ENCODE results near the gene FAM50A. TPM values are rescaled to one million over a fixed set of nuclear protein-coding genes. Genes with fewer than 3 reads are reported as not detected.
A peak's percentile ranks its signal among the peaks of the same experiment; 100 is the strongest.

FAM50A gene
- polyA plus RNA-seq, 3 donors from 2014 or later = 45.2 to 63.3 (median 53.3) TPM

DNA sequence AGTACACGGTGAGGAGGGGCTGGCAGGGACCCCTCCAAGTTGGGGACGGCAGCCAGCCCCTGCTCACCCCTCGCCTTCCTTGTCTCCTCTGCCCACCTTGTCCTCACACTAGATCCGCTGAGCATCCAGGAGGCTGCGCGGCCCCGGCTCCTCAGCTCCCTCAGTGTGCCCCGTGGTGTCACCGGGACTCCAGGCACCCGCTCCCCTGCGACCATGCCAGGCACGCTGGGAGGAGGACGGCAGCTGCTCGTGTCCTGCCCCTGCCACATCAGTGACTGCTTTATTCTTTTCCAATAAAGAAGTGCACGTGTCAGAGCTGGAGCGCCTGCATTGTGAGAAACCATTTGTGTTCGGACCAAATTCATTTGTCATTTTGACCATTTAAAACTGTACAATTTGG lies 6.4 kb downstream of the FAM50A start:
- Mint-ChIP-seq H3K27me3 (ENCODE audit: low read depth in 3 of 3) (peaks cover 0 to 3% (median 1%) of the 10 kb centered on the region in 3 donors), H3K4me1 (no peaks in the 10 kb centered on the region), H3K4me3 (no peak overlapping the region), H3K27ac (no peak overlapping the region), H3K36me3 (no peaks in the 10 kb centered on the region), H3K9me3 (no peaks in the 10 kb centered on the region)
- DNase-seq = no peak

- Mint-ChIP-seq H3K27ac (peak overlapping the region in 1 of 6 donors; percentile 44), H3K4me3 (no peak overlapping the region), H3K27me3 (ENCODE audit: low read depth in 3 of 3) (peaks cover 1 to 5% (median 4%) of the 10 kb centered on the region in 3 donors), H3K36me3 (no peaks in the 10 kb centered on the region), H3K9me3 (no peaks in the 10 kb centered on the region), H3K4me1 (peaks cover 3 to 6% of the 10 kb centered on the region in 2 donors)
- no peak for DNase-seq
Measured at GRCh38 chrX:154452823-154453222, 8.9 kb downstream of the FAM50A start.

DNA sequence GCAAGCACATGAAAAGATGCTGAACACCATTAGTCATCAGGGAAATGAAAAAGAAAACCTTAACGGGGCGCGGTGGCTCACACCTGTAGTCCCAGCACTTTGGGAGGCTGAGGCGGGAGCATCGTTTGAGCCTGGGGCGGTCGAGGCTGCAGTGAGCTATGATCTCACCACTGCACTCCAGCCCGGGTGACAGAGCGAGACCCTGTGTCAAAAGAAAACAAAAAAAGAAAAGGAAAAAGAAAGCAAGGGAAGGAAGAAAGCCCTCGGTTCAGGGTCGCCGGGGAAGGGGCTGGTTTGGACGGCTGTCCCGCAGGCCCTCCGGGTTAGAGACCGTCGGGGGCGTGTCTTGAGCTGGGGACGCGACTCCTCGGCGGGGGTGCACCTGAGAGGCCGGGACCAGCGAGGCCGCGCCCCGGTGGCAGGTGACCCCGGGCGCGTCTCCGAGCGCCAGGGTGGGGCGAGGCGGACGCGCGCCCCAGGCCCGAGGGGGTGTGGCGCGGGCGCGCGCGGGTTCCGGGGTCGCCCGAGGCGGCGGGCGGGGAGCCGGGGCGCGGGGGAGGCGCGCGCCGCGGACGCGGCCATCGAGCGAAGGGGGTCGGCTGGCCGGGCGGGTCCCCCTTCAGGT lies 13.7 kb downstream of the FAM50A start:
- peak; percentile 61 to 73 (median 72) for DNase-seq
- Mint-ChIP-seq H3K27me3 (ENCODE audit: low read depth in 3 of 3) (peaks cover 2 to 5% (median 4%) of the 10 kb centered on the region in 3 donors), H3K27ac (peak overlapping the region; percentile 85 to 95 (median 92)), H3K9me3 (no peaks in the 10 kb centered on the region), H3K36me3 (no peaks in the 10 kb centered on the region), H3K4me1 (peaks cover 6 to 11% of the 10 kb centered on the region in 2 donors), H3K4me3 (peak overlapping the region; percentile 85 to 93 (median 91))

- H3K4me3 Mint-ChIP-seq = peak within 1 kb of the TSS; percentile 85 to 93 (median 91)
- no peaks in the 10 kb centered on the region for H3K36me3 Mint-ChIP-seq
- no peaks in the 10 kb centered on the region for H3K9me3 Mint-ChIP-seq
- peak within 1 kb of the TSS; percentile 85 to 95 (median 92) for H3K27ac Mint-ChIP-seq
- H3K27me3 Mint-ChIP-seq (ENCODE audit: low read depth in 3 of 3) = peaks cover 2 to 5% (median 4%) of the 10 kb centered on the region in 3 donors
- peak; percentile 69 to 77 (median 75) for DNase-seq
- peaks cover 6 to 11% of the 10 kb centered on the region in 2 donors for H3K4me1 Mint-ChIP-seq
Measured at GRCh38 chrX:154458116-154458953, 14.4 kb downstream of the FAM50A start, which contains the start of gene PLXNA3. PLXNA3 (plus strand) TSS chrX:154458281; CDS start chrX:154460184, 1,903 bp downstream.

DNA sequence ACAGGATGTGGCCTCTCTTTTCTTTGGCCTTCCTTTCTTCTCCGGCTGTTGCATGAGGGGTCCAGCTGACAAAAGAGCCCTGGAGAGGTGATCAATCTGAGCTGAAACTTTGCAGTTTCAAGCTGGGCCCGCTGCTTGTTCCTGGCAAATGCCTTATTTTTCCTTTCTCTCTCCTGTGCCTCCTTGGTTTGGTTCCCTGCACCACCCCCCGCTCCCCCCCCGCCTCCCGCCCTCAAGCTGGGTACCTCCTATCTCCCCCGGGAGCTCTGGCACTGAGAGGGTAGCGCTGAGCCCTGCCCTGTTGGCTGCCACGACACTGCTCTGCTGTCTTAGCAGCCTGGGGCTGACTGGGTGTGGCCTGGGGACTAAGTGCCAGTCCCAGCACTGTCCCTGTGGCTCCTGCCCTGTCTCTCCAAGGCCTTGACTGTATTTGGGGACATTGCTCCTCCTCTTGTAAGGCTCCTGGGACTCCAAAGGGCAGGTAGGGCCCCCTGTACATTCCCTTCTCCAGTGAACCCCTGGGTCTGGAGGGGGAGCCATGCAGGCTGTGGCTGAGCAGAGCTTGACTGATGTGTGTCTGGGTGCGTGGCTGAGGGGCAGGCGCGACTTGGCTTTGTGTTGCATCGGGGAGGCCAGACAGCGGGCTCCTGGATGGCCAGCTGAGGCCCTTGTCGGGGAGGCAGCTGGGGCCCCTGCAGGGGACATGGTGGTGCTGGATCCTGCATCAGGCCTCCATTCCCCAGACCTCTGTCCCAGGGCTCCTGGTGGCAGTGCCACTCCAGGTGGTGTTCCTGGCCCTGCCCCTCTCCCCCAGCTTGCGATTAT lies 15.2 kb downstream of the FAM50A start:
- peak overlapping the region in 5 of 6 donors; percentile 34 to 71 (median 67) for H3K27ac Mint-ChIP-seq
- no peaks in the 10 kb centered on the region for H3K9me3 Mint-ChIP-seq
- peaks cover 6 to 11% of the 10 kb centered on the region in 2 donors for H3K4me1 Mint-ChIP-seq
- H3K36me3 Mint-ChIP-seq = no peaks in the 10 kb centered on the region
- peaks cover 2 to 5% (median 4%) of the 10 kb centered on the region in 3 donors for H3K27me3 Mint-ChIP-seq (ENCODE audit: low read depth in 3 of 3)
- DNase-seq = peak in 1 of 3 donors; percentile 19
- peak overlapping the region; percentile 65 to 79 (median 75) for H3K4me3 Mint-ChIP-seq

DNA sequence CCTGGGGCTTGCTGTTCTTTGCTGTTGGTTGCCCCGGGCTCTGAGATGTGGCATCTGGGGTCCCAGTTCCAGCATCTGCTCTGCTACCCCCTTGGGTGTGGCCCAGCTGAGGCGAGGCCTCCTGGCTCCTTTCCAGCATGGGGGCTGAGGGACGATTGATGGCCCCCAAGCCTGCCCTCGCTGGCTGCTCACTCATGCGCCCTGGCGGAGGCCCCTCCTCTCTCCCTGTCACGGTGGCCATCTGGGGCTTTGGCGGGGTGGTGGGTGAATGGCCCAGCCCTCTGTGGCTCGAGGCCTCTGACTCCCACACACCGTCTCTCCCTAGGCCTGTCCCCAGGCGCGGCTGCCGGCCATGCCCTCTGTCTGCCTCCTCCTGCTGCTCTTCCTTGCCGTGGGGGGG lies 15.9 kb downstream of the FAM50A start:
- H3K36me3 Mint-ChIP-seq = no peaks in the 10 kb centered on the region
- peak overlapping the region in 2 of 5 donors; percentile 14 to 42 for H3K4me3 Mint-ChIP-seq
- H3K9me3 Mint-ChIP-seq = no peaks in the 10 kb centered on the region
- DNase-seq = no peak
- no peak overlapping the region for H3K27ac Mint-ChIP-seq
- H3K4me1 Mint-ChIP-seq = peaks cover 6 to 11% of the 10 kb centered on the region in 2 donors
- peaks cover 2 to 7% (median 4%) of the 10 kb centered on the region in 3 donors for H3K27me3 Mint-ChIP-seq (ENCODE audit: low read depth in 3 of 3)

DNA sequence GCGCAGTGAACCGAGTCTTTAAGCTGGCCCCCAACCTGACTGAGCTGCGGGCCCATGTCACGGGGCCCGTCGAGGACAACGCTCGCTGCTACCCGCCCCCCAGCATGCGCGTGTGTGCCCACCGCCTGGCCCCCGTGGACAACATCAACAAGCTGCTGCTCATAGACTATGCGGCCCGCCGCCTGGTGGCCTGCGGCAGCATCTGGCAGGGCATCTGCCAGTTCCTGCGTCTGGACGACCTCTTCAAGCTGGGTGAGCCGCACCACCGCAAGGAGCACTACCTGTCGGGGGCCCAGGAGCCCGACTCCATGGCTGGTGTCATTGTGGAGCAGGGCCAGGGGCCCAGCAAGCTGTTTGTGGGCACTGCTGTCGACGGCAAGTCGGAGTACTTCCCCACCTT lies 16.4 kb downstream of the FAM50A start:
- Mint-ChIP-seq H3K4me3 (peak overlapping the region in 1 of 5 donors; percentile 42), H3K36me3 (no peaks in the 10 kb centered on the region), H3K27me3 (ENCODE audit: low read depth in 3 of 3) (peaks cover 2 to 7% (median 4%) of the 10 kb centered on the region in 3 donors), H3K4me1 (peaks cover 6 to 11% of the 10 kb centered on the region in 2 donors), H3K27ac (no peak overlapping the region), H3K9me3 (no peaks in the 10 kb centered on the region)
- no peak for DNase-seq

DNA sequence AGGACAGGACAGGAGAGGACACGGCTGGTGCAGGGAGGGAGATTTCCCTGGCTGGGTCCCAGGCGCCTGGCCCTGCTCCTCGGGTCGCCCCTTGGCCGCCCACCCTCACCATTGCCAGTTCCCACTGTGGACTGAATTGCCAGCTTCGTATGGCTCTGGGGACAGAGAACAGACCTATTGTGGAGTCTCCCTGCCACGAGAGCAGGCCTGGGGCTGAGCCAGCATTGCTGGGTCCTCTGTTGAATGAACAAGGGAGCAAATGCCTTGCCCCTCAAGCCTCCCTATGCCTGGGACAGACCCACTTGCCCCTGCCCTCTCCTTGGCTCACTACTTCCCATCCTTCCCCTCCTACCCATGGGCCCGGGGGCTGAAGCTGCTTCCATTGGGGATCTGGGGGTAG lies 18.5 kb downstream of the FAM50A start:
- Mint-ChIP-seq H3K4me1 (peaks cover 2 to 9% of the 10 kb centered on the region in 2 donors), H3K27me3 (ENCODE audit: low read depth in 3 of 3) (peaks cover 2 to 4% (median 3%) of the 10 kb centered on the region in 3 donors), H3K4me3 (no peak overlapping the region), H3K36me3 (no peaks in the 10 kb centered on the region), H3K9me3 (no peaks in the 10 kb centered on the region), H3K27ac (no peak overlapping the region)
- no peak for DNase-seq

DNA sequence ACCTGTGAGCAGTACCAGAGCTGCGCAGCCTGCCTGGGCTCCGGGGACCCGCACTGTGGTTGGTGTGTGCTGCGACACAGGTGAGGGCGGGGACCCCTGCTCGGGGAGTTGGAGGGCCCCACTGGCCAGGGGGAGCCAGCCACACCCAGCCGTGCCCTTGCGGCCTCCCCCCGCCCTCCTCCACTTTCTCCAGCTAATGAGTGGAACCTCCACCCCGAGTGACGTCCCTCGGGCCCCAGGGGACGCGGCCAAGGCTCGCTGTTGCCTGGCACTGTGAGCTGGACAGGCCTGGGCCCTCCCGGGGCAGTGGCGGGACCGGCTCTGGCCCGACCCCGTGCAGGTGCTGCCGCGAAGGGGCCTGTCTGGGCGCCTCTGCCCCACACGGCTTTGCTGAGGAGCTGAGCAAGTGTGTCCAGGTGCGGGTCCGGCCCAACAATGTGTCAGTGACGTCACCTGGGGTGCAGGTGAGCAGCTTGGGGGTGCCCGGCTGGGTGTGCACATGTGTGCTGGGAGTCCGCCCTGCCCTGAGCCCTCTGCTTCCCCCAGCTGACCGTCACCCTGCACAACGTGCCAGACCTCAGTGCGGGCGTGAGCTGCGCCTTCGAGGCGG lies 19.8 kb downstream of the FAM50A start:
- Mint-ChIP-seq H3K4me1 (peaks cover 0 to 7% of the 10 kb centered on the region in 2 donors), H3K36me3 (no peaks in the 10 kb centered on the region), H3K9me3 (peaks cover 0 to under 1% (median 0%) of the 10 kb centered on the region in 6 donors), H3K27me3 (ENCODE audit: low read depth in 3 of 3) (peaks cover 2% of the 10 kb centered on the region in 3 donors), H3K4me3 (no peak overlapping the region), H3K27ac (no peak overlapping the region)
- DNase-seq = no peak

- Mint-ChIP-seq H3K9me3 (peaks cover 0 to 3% (median 0%) of the 10 kb centered on the region in 6 donors), H3K4me3 (no peak overlapping the region), H3K27ac (no peak overlapping the region), H3K36me3 (no peaks in the 10 kb centered on the region), H3K4me1 (no peaks in the 10 kb centered on the region), H3K27me3 (ENCODE audit: low read depth in 3 of 3) (peaks cover 2% of the 10 kb centered on the region in 3 donors)
- no peak for DNase-seq
Measured at GRCh38 chrX:154464806-154465365, 20.9 kb downstream of the FAM50A start.

DNA sequence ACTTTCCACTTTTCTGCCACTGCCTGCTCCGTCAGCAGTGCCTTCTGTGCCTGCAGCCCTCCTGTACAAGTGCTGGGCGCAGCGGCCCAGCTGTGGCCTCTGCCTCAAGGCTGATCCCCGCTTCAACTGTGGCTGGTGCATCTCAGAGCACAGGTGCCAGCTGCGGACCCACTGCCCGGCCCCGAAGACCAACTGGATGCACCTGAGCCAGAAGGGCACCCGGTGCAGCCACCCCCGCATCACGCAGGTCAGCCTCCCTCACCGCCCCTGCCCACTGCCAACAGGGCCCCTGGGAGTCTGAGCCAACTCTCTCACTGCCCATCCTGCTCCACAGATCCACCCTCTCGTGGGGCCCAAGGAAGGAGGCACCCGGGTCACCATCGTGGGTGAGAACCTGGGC lies 21.7 kb downstream of the FAM50A start:
- H3K27me3 Mint-ChIP-seq (ENCODE audit: low read depth in 3 of 3) = peaks cover 2 to 4% (median 2%) of the 10 kb centered on the region in 3 donors
- H3K4me3 Mint-ChIP-seq = no peak overlapping the region
- H3K9me3 Mint-ChIP-seq = peaks cover 0 to 3% (median 0%) of the 10 kb centered on the region in 6 donors
- H3K36me3 Mint-ChIP-seq = no peaks in the 10 kb centered on the region
- no peaks in the 10 kb centered on the region for H3K4me1 Mint-ChIP-seq
- DNase-seq = no peak
- no peak overlapping the region for H3K27ac Mint-ChIP-seq

- Mint-ChIP-seq H3K4me1 (no peaks in the 10 kb centered on the region), H3K27ac (no peak overlapping the region), H3K27me3 (ENCODE audit: low read depth in 3 of 3) (peaks cover 2 to 4% (median 2%) of the 10 kb centered on the region in 3 donors), H3K9me3 (peaks cover 0 to 3% (median 0%) of the 10 kb centered on the region in 6 donors), H3K4me3 (no peak overlapping the region), H3K36me3 (no peaks in the 10 kb centered on the region)
- no peak for DNase-seq
Measured at GRCh38 chrX:154466036-154466435, 22.1 kb downstream of the FAM50A start.

GRCh38 chrX:154466907-154467306 lies 23.0 kb downstream of the FAM50A start:
- Mint-ChIP-seq H3K4me3 (no peak overlapping the region), H3K36me3 (no peaks in the 10 kb centered on the region), H3K4me1 (no peaks in the 10 kb centered on the region), H3K9me3 (peaks cover 0 to 3% (median 0%) of the 10 kb centered on the region in 6 donors), H3K27me3 (ENCODE audit: low read depth in 3 of 3) (peaks cover 2 to 4% (median 4%) of the 10 kb centered on the region in 3 donors), H3K27ac (no peak overlapping the region)
- no peak for DNase-seq
